Right lobe of liver (tissue), 6 donors: ENCODE results near the gene SCFD2. TPM values are rescaled to one million over a fixed set of nuclear protein-coding genes. Genes with fewer than 3 reads are reported as not detected.

Experiments used
- ATAC-seq, 4 donors: fragments of 200-7000 bp; cut with Tn5 transposase; one replicate each; pipeline ENCODE4 v1.9.1; 2020; ENCODE audit warnings: mild to moderate bottlenecking in 4 of 4, moderate library complexity in 4 of 4
- DNase-seq, 3 donors: peaks; one replicate each; pipeline ENCODE4 v3.0.0-alpha.2; 2020
- H3K27ac ChIP-seq, 3 donors: fragments of 200-600 bp; one replicate each; pipeline ENCODE4 v1.8.0; 2022
- H3K27me3 ChIP-seq, 2 donors: fragments of 200-600 bp; one replicate each; pipeline ENCODE4 v1.8.0; 2022
- H3K36me3 ChIP-seq, 4 donors: fragments of 200-600 bp; sonication (generic) in 1 of 4; one replicate each; pipeline versions ENCODE4 v1.5.1 to v1.8.0; 2017 to 2022; ENCODE audit warnings: control low read depth in 1 of 4
- H3K4me1 ChIP-seq, 4 donors: fragments of 200-600 bp; sonication (generic) in 1 of 4; one replicate each; pipeline versions ENCODE4 v1.5.1 to v1.8.0; 2017 to 2022; ENCODE audit warnings: control low read depth in 1 of 4
- H3K4me3 ChIP-seq, 3 donors: fragments of 200-600 bp; one replicate each; pipeline ENCODE4 v1.8.0; 2022
- H3K9me3 ChIP-seq, 4 donors: fragments of 200-600 bp; sonication (generic) in 1 of 4; one replicate each; pipeline versions ENCODE4 v1.5.1 to v1.8.0; 2017 to 2022; ENCODE audit warnings: control low read depth in 1 of 4
- POLR2A ChIP-seq: fragments of 450-650 bp; IDR thresholded peaks from one replicate; pipeline ENCODE4 v1.6.1; 2017; ENCODE audit warnings: antibody characterized with exemption, mild to moderate bottlenecking
- WGBS: methylation state at CpG from one replicate; pipeline ENCODE4 v1.1.6; 2018; ENCODE audit warnings: low coverage, low lambda C conversion rate; ENCODE audit not compliant: insufficient coverage; ENCODE audit errors: missing lambda C conversion rate; 5-methylcytosine and 5-hydroxymethylcytosine counted together
- intact Hi-C, 2 donors: fragments of 100-400 bp; cut with DNase I; formaldehyde crosslinking; loops; one replicate each; pipeline versions ENCODE4 v1.11.2 to v1.14.1; 2022
- total RNA-seq, 6 experiments: library from RNA; depleted of rRNA in 2 of 6; stranded (reverse); fragments of >200 nt in 2 of 6; fragmentation: NEBNext Ultra II Directional in 3 of 6; extraction: Animal tissue kit (Norgen Biotek cat#: 25700) in 3 of 6; gene quantifications; one replicate each; pipeline versions ENCODE4 v1.1.0 to v1.2.4, GENCODE V29; 2016 to 2023
- TF ChIP-seq, protein P1 (sequence below), 4 donors: fragments of 200-600 bp in 3 of 4; fragments of 450-650 bp in 1 of 4; IDR thresholded peaks; one replicate each; pipeline versions ENCODE4 v1.5.1 to v1.8.0; 2016 to 2022; ENCODE audit warnings: antibody characterized with exemption in 4 of 4, mild to moderate bottlenecking in 2 of 4
- donor health status: DM: no; HTN: yes; CAD: no.
- donor health status: DM: no; HTN: no; CAD: no.
- donor health status: DM: no; HTN: no; CAD: no.
- donor health status: DM: no; HTN: yes; CAD: no.
- donor health status: DM: no; HTN: yes; CAD: no.

SCFD2 gene
- total RNA-seq, 6 experiments from 2014 or later: 7.6 to 17.1 (median 10.3) TPM

DNA sequence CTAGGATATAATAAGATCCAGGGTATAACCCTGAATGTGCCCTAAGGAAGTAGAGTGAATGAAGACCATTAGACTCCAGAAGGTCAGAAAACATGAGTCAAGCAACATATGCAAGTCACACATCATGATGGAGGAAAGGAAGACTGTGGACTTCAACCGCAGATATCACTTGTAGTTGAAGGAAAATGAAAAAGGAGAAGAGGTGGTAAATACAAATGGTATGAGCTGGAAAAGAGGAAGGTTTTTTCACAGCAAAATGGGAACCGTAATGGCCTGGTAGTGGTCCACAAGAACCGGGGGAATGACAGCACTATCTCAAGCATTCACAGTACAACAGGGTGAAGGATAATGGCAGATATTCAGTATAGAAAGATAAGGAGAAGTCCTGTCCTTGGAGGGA is 5.2 kb upstream of the SCFD2 start:
- TF ChIP-seq POLR2A: no peak
- TF ChIP-seq, protein P1, sequence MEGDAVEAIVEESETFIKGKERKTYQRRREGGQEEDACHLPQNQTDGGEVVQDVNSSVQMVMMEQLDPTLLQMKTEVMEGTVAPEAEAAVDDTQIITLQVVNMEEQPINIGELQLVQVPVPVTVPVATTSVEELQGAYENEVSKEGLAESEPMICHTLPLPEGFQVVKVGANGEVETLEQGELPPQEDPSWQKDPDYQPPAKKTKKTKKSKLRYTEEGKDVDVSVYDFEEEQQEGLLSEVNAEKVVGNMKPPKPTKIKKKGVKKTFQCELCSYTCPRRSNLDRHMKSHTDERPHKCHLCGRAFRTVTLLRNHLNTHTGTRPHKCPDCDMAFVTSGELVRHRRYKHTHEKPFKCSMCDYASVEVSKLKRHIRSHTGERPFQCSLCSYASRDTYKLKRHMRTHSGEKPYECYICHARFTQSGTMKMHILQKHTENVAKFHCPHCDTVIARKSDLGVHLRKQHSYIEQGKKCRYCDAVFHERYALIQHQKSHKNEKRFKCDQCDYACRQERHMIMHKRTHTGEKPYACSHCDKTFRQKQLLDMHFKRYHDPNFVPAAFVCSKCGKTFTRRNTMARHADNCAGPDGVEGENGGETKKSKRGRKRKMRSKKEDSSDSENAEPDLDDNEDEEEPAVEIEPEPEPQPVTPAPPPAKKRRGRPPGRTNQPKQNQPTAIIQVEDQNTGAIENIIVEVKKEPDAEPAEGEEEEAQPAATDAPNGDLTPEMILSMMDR (IDR thresholded peaks at IDR 0.05): no peak
- no peaks in the 10 kb centered on the region for H3K36me3 ChIP-seq
- ATAC-seq: no peak
- no peaks in the 10 kb centered on the region for H3K9me3 ChIP-seq
- 63% methylated on average over 3 of the region's 3 CpGs for WGBS
- no peak for DNase-seq
- intact Hi-C loops: no loop called here
- no peaks in the 10 kb centered on the region for H3K4me1 ChIP-seq
- no peaks in the 10 kb centered on the region for H3K27me3 ChIP-seq
- H3K27ac ChIP-seq: no peak overlapping the region
- no peak overlapping the region for H3K4me3 ChIP-seq

DNA sequence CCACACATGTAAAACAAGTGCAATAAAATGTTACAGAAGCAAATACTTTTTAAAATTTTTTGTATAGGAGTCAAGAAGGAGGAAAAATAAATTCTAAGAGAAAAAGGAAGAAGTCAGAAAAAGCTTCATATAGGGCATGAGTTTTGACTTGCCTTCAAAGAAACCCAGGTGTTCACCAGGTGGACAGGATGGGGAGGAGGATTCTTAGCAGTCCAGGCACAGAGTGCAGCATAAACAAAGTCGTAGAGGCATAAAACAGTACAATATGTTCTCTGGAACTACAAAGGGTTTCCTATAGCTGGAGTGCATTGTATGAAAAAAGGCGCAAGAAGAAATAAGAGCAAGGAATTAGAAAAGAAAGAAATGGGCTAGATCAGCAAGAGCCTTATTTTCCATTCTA is 1.9 kb upstream of the SCFD2 start:
- H3K9me3 ChIP-seq: no peaks in the 10 kb centered on the region
- TF ChIP-seq, protein P1 (IDR thresholded peaks at IDR 0.05): no peak
- no peak for TF ChIP-seq POLR2A
- no peaks in the 10 kb centered on the region for H3K36me3 ChIP-seq
- no peaks in the 10 kb centered on the region for H3K27me3 ChIP-seq
- peaks cover 0 to 21% (median 3%) of the 10 kb centered on the region in 4 donors for H3K4me1 ChIP-seq
- no peak for ATAC-seq
- no peak overlapping the region for H3K27ac ChIP-seq
- DNase-seq: no peak
- intact Hi-C loops: no loop called here
- H3K4me3 ChIP-seq: no peak overlapping the region
- WGBS: 63% methylated on average over 2 of the region's 2 CpGs

DNA sequence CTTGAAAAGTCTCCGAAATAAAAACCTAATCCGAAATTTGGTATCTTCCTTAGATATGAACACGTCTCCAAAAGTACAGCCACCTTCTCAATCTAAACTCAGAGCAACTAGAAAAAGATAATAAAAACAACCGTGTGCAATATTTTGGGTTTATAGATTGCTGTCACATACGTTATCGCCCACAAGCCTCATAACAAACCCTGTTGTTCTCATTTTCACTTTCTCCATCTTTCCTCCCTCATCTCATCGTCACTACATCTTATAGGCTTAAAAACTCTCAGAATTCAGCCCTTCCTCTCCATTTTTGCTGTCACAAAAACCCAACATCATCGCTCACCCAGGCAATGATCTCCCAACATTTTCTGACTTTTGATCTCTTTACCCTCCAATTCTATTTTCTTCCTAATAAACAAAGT is 448 bp upstream of the SCFD2 start:
- ATAC-seq: no peak
- peak overlapping the region in 2 of 3 donors; percentile 17 to 25 for H3K27ac ChIP-seq
- H3K9me3 ChIP-seq: no peaks in the 10 kb centered on the region
- peak overlapping the region; percentile 93 to 99 (median 97) for H3K4me3 ChIP-seq
- TF ChIP-seq, protein P1 (IDR thresholded peaks at IDR 0.05): no peak
- TF ChIP-seq POLR2A: no peak
- H3K36me3 ChIP-seq: no peaks in the 10 kb centered on the region
- WGBS: 10% methylated on average over 8 of the region's 8 CpGs
- H3K27me3 ChIP-seq: no peaks in the 10 kb centered on the region
- intact Hi-C loops: no loop called here
- DNase-seq: no peak
- peaks cover 0 to 24% (median 5%) of the 10 kb centered on the region in 4 donors for H3K4me1 ChIP-seq

DNA sequence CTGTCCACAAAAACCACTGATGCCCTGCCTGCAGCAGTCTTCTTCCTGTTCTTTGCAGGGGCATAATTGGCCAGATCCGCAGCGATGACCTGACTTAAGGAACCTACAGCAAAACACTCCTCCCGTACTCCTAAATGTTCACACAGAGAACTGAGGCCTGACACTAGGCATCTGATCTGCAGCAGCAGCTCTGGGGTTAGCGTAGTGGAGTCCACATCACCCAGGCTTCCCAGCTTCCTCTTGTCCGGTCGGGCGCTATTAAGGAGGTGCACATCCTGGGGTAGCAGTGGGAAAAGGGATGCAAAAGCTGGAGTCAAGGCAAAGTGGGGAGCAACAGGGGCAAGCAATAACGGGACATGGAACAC is 758 bp downstream of the SCFD2 start:
- no peaks in the 10 kb centered on the region for H3K9me3 ChIP-seq
- no peaks in the 10 kb centered on the region for H3K27me3 ChIP-seq
- H3K4me1 ChIP-seq: peaks cover 0 to 24% (median 5%) of the 10 kb centered on the region in 4 donors
- DNase-seq (no peak), ATAC-seq (peak; percentile 21 to 29 (median 26))
- H3K4me3 ChIP-seq: peak overlapping the region; percentile 93 to 99 (median 97)
- intact Hi-C loops: no loop called here
- no peak overlapping the region for H3K27ac ChIP-seq
- no peak for TF ChIP-seq POLR2A
- TF ChIP-seq, protein P1 (IDR thresholded peaks at IDR 0.05): no peak
- WGBS: 0% methylated on average over 6 of the region's 8 CpGs
- no peaks in the 10 kb centered on the region for H3K36me3 ChIP-seq

DNA sequence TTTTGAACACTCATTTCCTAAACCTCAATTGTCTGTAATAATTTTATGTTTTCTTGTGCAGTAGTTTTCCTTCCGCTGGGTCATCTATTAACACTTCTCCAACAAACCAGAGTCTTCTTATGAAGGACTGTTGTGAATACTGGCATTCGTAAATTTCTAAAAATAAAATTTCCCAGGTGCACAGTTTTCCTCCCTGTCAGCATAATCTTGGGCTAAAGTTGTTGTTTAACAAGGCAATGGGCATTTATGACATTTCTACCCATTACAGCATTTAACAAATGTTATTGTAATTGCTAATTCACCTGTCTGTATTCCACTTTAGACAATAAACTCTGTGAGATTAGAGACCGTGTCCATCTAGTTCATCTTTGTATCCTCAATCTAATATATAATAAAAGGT is 1.2 kb downstream of the SCFD2 start:
- H3K27ac ChIP-seq: no peak overlapping the region
- TF ChIP-seq, protein P1 (IDR thresholded peaks at IDR 0.05): no peak
- peak overlapping the region; percentile 93 to 99 (median 97) for H3K4me3 ChIP-seq
- WGBS: 38% methylated on average over 3 of the region's 3 CpGs
- no peak for ATAC-seq
- DNase-seq: no peak
- no peaks in the 10 kb centered on the region for H3K27me3 ChIP-seq
- no peaks in the 10 kb centered on the region for H3K36me3 ChIP-seq
- intact Hi-C loops: no loop called here
- peaks cover 0 to 24% (median 5%) of the 10 kb centered on the region in 4 donors for H3K4me1 ChIP-seq
- H3K9me3 ChIP-seq: no peaks in the 10 kb centered on the region
